ENCODE results near the gene PCDHGC3. TPM values are rescaled to one million over a fixed set of nuclear protein-coding genes. Genes with fewer than 3 reads are reported as not detected.

Gene PCDHGC3
- total RNA-seq, 1 donor from 2014 or later: 0.07 TPM

- intact Hi-C loops (cut with micrococcal nuclease): no loop called here
These were observed 31.8 kb downstream of the PCDHGC3 start for GRCh38 chr5:141507387-141508091.

- intact Hi-C loops (cut with micrococcal nuclease): no loop called here
These were observed 32.7 kb downstream of the PCDHGC3 start for GRCh38 chr5:141508440-141508797.

GRCh38 chr5:141508798-141509611 lies 33.2 kb downstream of the PCDHGC3 start:
- intact Hi-C loops (cut with micrococcal nuclease): no loop called here

- intact Hi-C loops (cut with micrococcal nuclease): no loop called here
These were observed 34.4 kb downstream of the PCDHGC3 start for GRCh38 chr5:141510160-141510559.

- intact Hi-C loops (cut with micrococcal nuclease): no loop called here
These were observed 35.3 kb downstream of the PCDHGC3 start for GRCh38 chr5:141510850-141511601.

- intact Hi-C loops (cut with micrococcal nuclease): loop anchor here (1.0 to 2.0 kb wide), 5 partner anchors 53 to 191 kb away; partner anchors contain the start of genes PCDHGA10, PCDHGB7 and TAF7
These were observed 36.1 kb downstream of the PCDHGC3 start for GRCh38 chr5:141511771-141512325.

- intact Hi-C loops (cut with micrococcal nuclease): loop anchor here (1.0 to 2.0 kb wide), 5 partner anchors 52 to 192 kb away; partner anchors contain the start of genes PCDHGA10, PCDHGB7 and TAF7
These were observed 36.7 kb downstream of the PCDHGC3 start for GRCh38 chr5:141512390-141512910.

GRCh38 chr5:141512911-141513626 lies 37.3 kb downstream of the PCDHGC3 start:
- intact Hi-C loops (cut with micrococcal nuclease): loop anchor here (1.0 to 2.0 kb wide), 5 partner anchors 52 to 192 kb away; partner anchors contain the start of genes PCDHGA10, PCDHGB7 and TAF7

GRCh38 chr5:141513627-141514329 lies 38.0 kb downstream of the PCDHGC3 start:
- intact Hi-C loops (cut with micrococcal nuclease): loop anchor here (2.0 kb wide), 4 partner anchors 51 to 193 kb away; partner anchors contain the start of genes PCDHGA10 and TAF7

GRCh38 chr5:141514330-141515133 lies 38.8 kb downstream of the PCDHGC3 start:
- intact Hi-C loops (cut with micrococcal nuclease): no loop called here

GRCh38 chr5:141515141-141515540 lies 39.4 kb downstream of the PCDHGC3 start:
- intact Hi-C loops (cut with micrococcal nuclease): no loop called here

- intact Hi-C loops (cut with micrococcal nuclease): no loop called here
These were observed 40.3 kb downstream of the PCDHGC3 start for GRCh38 chr5:141515946-141516671.

- intact Hi-C loops (cut with micrococcal nuclease): no loop called here
These were observed 40.9 kb downstream of the PCDHGC3 start for GRCh38 chr5:141516672-141517025.

- intact Hi-C loops (cut with micrococcal nuclease): no loop called here
These were observed 41.5 kb downstream of the PCDHGC3 start for GRCh38 chr5:141517312-141517711.

- intact Hi-C loops (cut with micrococcal nuclease): no loop called here
These were observed 42.3 kb downstream of the PCDHGC3 start for GRCh38 chr5:141517880-141518617.

- intact Hi-C loops (cut with micrococcal nuclease): no loop called here
These were observed 42.9 kb downstream of the PCDHGC3 start for GRCh38 chr5:141518618-141519015.

All from T-helper 2 cell treated with Interferon-gamma antibody and Interleukin-4, amounts not matched to agents 100 ng/mL and 5 ng/mL, for 36 hours (primary cell).